Subcutaneous adipose tissue (tissue), 4 donors: ENCODE measurements around the gene FLT3LG. TPM values are rescaled to one million over a fixed set of nuclear protein-coding genes. Genes with fewer than 3 reads are reported as not detected.

Experiments used
- CTCF ChIP-seq: fragments of 450-650 bp; IDR thresholded peaks from one replicate; pipeline ENCODE4 v1.5.1; 2016; ENCODE audit warnings: low read depth, mild to moderate bottlenecking, control low read depth, antibody characterized with exemption, moderate library complexity
- total RNA-seq, 4 donors: library from RNA; depleted of rRNA; stranded (reverse); fragments of >200 nt; gene quantifications; one replicate each; pipeline ENCODE4 v1.1.0, GENCODE V29; 2016

Gene FLT3LG
- total RNA-seq, 4 donors from 2014 or later, result 3.2 to 11.5 (median 4.4) TPM

GRCh38 chr19:49435670-49436069 is 38.3 kb upstream of the FLT3LG start:
- no peak for TF ChIP-seq CTCF

GRCh38 chr19:49436381-49437017 is 37.5 kb upstream of the FLT3LG start:
- no peak for TF ChIP-seq CTCF

GRCh38 chr19:49437231-49437630 is 36.8 kb upstream of the FLT3LG start:
- no peak for TF ChIP-seq CTCF

GRCh38 chr19:49438261-49438660 is 35.8 kb upstream of the FLT3LG start:
- TF ChIP-seq CTCF, result no peak

GRCh38 chr19:49439836-49440235 is 34.2 kb upstream of the FLT3LG start:
- no peak for TF ChIP-seq CTCF

GRCh38 chr19:49440439-49441209 is 33.4 kb upstream of the FLT3LG start:
- no peak for TF ChIP-seq CTCF

- TF ChIP-seq CTCF, result no peak
These were observed 32.6 kb upstream of the FLT3LG start, which contains the start of gene SLC17A7 for GRCh38 chr19:49441210-49441959. TSS of gene SLC17A7 (minus strand) at chr19:49441527. CDS start at chr19:49441379, 148 bp downstream.
